H1 (cell line): ENCODE results near the gene C10orf95. TPM values are rescaled to one million over a fixed set of nuclear protein-coding genes. Genes with fewer than 3 reads are reported as not detected.

Experiments
- CTCF ChIA-PET: fragments of 300-600 bp; sonication (Branson Sonifier 250); formaldehyde crosslinking; loops from one replicate; lab custom pipeline; 2021; ENCODE audit not compliant: partially characterized antibody; lab: Charles Lee
- POLR2A ChIA-PET: fragments of 300-600 bp; sonication (Branson Sonifier 250); formaldehyde crosslinking; loops from one replicate; lab custom pipeline; 2021; ENCODE audit warnings: inconsistent platforms; ENCODE audit not compliant: partially characterized antibody; lab: Charles Lee
- DNase-seq, 2 experiments: peaks; one replicate each; pipeline versions ENCODE4 v3.0.0 to v3.0.0-alpha.2; 2010 to 2022; ENCODE audit warnings: low spot score in 2 of 2, low read depth in 1 of 2, mixed read lengths in 1 of 2
- FAIRE-seq: peaks from 2 replicates; lab custom pipeline; 2011; peaks lifted over from hg19 to GRCh38; lab: Jason Lieb, UNC
- H2AFZ ChIP-seq: 2 replicates; pipeline ENCODE4 v1.8.1; 2012; ENCODE audit warnings: low read length, inconsistent platforms
- H2AK5ac ChIP-seq: 2 replicates; pipeline ENCODE4 v1.6.1; 2013; ENCODE audit warnings: low read depth, low read length
- H2BK120ac ChIP-seq: replicated peaks from 2 replicates; pipeline ENCODE3; 2013; ENCODE audit warnings: low read depth, low read length, inconsistent platforms
- H2BK12ac ChIP-seq: 2 replicates; pipeline ENCODE4 v1.6.1; 2013; ENCODE audit warnings: low read depth, low read length
- H2BK15ac ChIP-seq: 2 replicates; pipeline ENCODE4 v1.6.1; 2013; ENCODE audit warnings: low read length
- H2BK20ac ChIP-seq: 2 replicates; pipeline ENCODE4 v1.6.1; 2013; ENCODE audit warnings: low read length
- H2BK5ac ChIP-seq: 2 replicates; pipeline ENCODE4 v1.6.1; 2013; ENCODE audit warnings: low read depth, low read length
- H3K14ac ChIP-seq: 2 replicates; pipeline ENCODE4 v1.6.1; 2013; ENCODE audit warnings: inconsistent platforms; ENCODE audit not compliant: insufficient read length
- H3K18ac ChIP-seq: 2 replicates; pipeline ENCODE4 v1.6.1; 2013; ENCODE audit warnings: low read length; ENCODE audit errors: extremely low read depth
- H3K23ac ChIP-seq: 2 replicates; pipeline ENCODE4 v1.6.1; 2013; ENCODE audit warnings: inconsistent platforms; ENCODE audit not compliant: insufficient read length
- H3K23me2 ChIP-seq: 2 replicates; pipeline ENCODE4 v1.6.1; 2013; ENCODE audit warnings: low read depth, low read length
- H3K27ac ChIP-seq: 2 replicates; pipeline ENCODE4 v1.6.1; 2011; ENCODE audit warnings: low read depth, low read length, inconsistent platforms
- H3K27me3 ChIP-seq, 4 experiments: replicated peaks in 1 of 4; 1 replicate in 1 of 4; 2 replicates in 3 of 4; pipeline versions ENCODE4 v1.6.1 to v1.8.1; 2011 to 2013; ENCODE audit warnings: low read length in 3 of 4, mild to moderate bottlenecking in 3 of 4, inconsistent platforms in 2 of 4, mixed read lengths in 2 of 4, moderate library complexity in 1 of 4; ENCODE audit not compliant: control insufficient read depth in 3 of 4, insufficient read depth in 3 of 4; ENCODE audit errors: extremely low read depth in 1 of 4
- H3K36me3 ChIP-seq, 4 experiments: 2 replicates each; pipeline versions ENCODE4 v1.6.1 to v1.8.1; 2011 to 2013; ENCODE audit warnings: mild to moderate bottlenecking in 4 of 4, low read length in 3 of 4, moderate library complexity in 2 of 4, control low read depth in 1 of 4, inconsistent platforms in 1 of 4; ENCODE audit not compliant: insufficient read depth in 4 of 4, control insufficient read depth in 2 of 4
- H3K4ac ChIP-seq: replicated peaks from 2 replicates; pipeline ENCODE3; 2013; ENCODE audit warnings: low read length, low read depth, mixed read lengths, inconsistent platforms; ENCODE audit not compliant: insufficient read length
- H3K4me1 ChIP-seq, 4 experiments: replicated peaks in 1 of 4; 1 replicate in 1 of 4; 2 replicates in 3 of 4; pipeline versions ENCODE4 v1.6.1 to v1.8.1; 2011 to 2013; ENCODE audit warnings: low read length in 3 of 4, inconsistent platforms in 2 of 4, mixed read lengths in 1 of 4; ENCODE audit not compliant: insufficient read depth in 4 of 4, control insufficient read depth in 3 of 4
- H3K4me2 ChIP-seq, 2 experiments: 2 replicates each; pipeline versions ENCODE4 v1.6.1 to v1.8.1; 2011 to 2013; ENCODE audit warnings: low read depth in 2 of 2, low read length in 2 of 2, control low read depth in 1 of 2, inconsistent platforms in 1 of 2, mild to moderate bottlenecking in 1 of 2; ENCODE audit not compliant: insufficient read depth in 1 of 2
- H3K4me3 ChIP-seq, 4 experiments: fragments of 200-600, 300-600 bp in 1 of 4; sonication (generic), shearing (Covaris generic), sonication (Bioruptor Twin) in 1 of 4; 2 replicates each; pipeline versions ENCODE4 v1.5.1 to v1.8.1; 2011 to 2016; ENCODE audit warnings: low read length in 4 of 4, low read depth in 3 of 4, control low read depth in 2 of 4, inconsistent platforms in 2 of 4, mild to moderate bottlenecking in 2 of 4, mixed read lengths in 1 of 4, moderate library complexity in 1 of 4; ENCODE audit not compliant: insufficient read depth in 2 of 4; ENCODE audit errors: extremely low read depth in 1 of 4
- H3K56ac ChIP-seq: replicated peaks from 2 replicates; pipeline ENCODE3; 2013; ENCODE audit warnings: low read depth, mild to moderate bottlenecking, mixed read lengths, low read length, inconsistent platforms; ENCODE audit not compliant: insufficient read length
- H3K79me1 ChIP-seq: 2 replicates; pipeline ENCODE4 v1.6.1; 2013; ENCODE audit warnings: low read depth, low read length, control low read depth
- H3K79me2 ChIP-seq, 2 experiments: 2 replicates each; pipeline versions ENCODE4 v1.6.1 to v1.8.1; 2012 to 2013; ENCODE audit warnings: low read length in 2 of 2, mild to moderate bottlenecking in 2 of 2, inconsistent platforms in 1 of 2; ENCODE audit not compliant: insufficient read depth in 2 of 2, control insufficient read depth in 1 of 2
- H3K9ac ChIP-seq, 4 experiments: replicated peaks in 1 of 4; 1 replicate in 1 of 4; 2 replicates in 3 of 4; pipeline versions ENCODE4 v1.6.1 to v1.8.1; 2011 to 2013; ENCODE audit warnings: low read depth in 3 of 4, low read length in 3 of 4, control low read depth in 2 of 4, mild to moderate bottlenecking in 2 of 4, moderate library complexity in 2 of 4, inconsistent platforms in 1 of 4; ENCODE audit errors: extremely low read depth in 1 of 4
- H3K9me3 ChIP-seq, 2 experiments: 2 replicates each; pipeline versions ENCODE4 v1.6.1 to v1.8.1; 2012 to 2013; ENCODE audit warnings: mild to moderate bottlenecking in 2 of 2, moderate library complexity in 2 of 2, control low read depth in 1 of 2, inconsistent platforms in 1 of 2, low read depth in 1 of 2, low read length in 1 of 2, mixed read lengths in 1 of 2; ENCODE audit not compliant: insufficient read depth in 2 of 2
- H4K20me1 ChIP-seq, 2 experiments: replicated peaks in 1 of 2; 2 replicates each; pipeline versions ENCODE3 to v1.8.1; 2011 to 2013; ENCODE audit warnings: inconsistent platforms in 2 of 2, low read length in 2 of 2, mild to moderate bottlenecking in 1 of 2; ENCODE audit not compliant: insufficient read depth in 2 of 2, control insufficient read depth in 1 of 2
- H4K5ac ChIP-seq: 2 replicates; pipeline ENCODE4 v1.6.1; 2013; ENCODE audit warnings: low read length, low read depth, mixed read lengths, inconsistent platforms; ENCODE audit not compliant: insufficient read length
- H4K8ac ChIP-seq: 2 replicates; pipeline ENCODE4 v1.8.0; 2013; ENCODE audit warnings: mild to moderate bottlenecking, moderate library complexity, low read length, inconsistent platforms; ENCODE audit not compliant: insufficient read depth; ENCODE audit errors: extremely low read depth
- H4K91ac ChIP-seq: replicated peaks from 2 replicates; pipeline ENCODE3; 2013; ENCODE audit warnings: low read length, mixed read lengths, inconsistent platforms; ENCODE audit not compliant: insufficient read length
- BACH1 ChIP-seq: IDR thresholded peaks from 2 replicates; pipeline ENCODE4 v1.6.1; 2012; ENCODE audit warnings: low read length, improper control_type of control experiment
- CHD1 ChIP-seq: IDR thresholded peaks from 2 replicates; pipeline ENCODE4 v1.6.1; 2012; ENCODE audit warnings: low read depth, low read length, improper control_type of control experiment
- CTCF ChIP-seq, 3 experiments: IDR thresholded peaks; 1 replicate in 2 of 3; 2 replicates in 1 of 3; pipeline versions ENCODE4 v1.5.1 to v1.6.1; 2011; ENCODE audit warnings: low read length in 3 of 3, mild to moderate bottlenecking in 3 of 3, inconsistent platforms in 2 of 3, low read depth in 1 of 3, moderate library complexity in 1 of 3; ENCODE audit not compliant: insufficient read depth in 1 of 3; ENCODE audit errors: control extremely low read depth in 1 of 3
- EGR1 ChIP-seq: IDR thresholded peaks from 2 replicates; pipeline ENCODE4 v1.6.1; 2011; ENCODE audit warnings: low read depth, low read length, borderline replicate concordance
- JUN ChIP-seq: IDR thresholded peaks from 2 replicates; pipeline ENCODE4 v1.6.1; 2011; ENCODE audit warnings: low read depth, mild to moderate bottlenecking, improper control_type of control experiment, low read length
- KDM1A ChIP-seq: fragments of 200-600, 300-600 bp; sonication (generic); IDR thresholded peaks from 2 replicates; pipeline ENCODE4 v1.7.1; 2016; ENCODE audit warnings: mild to moderate bottlenecking, low read length, borderline replicate concordance
- KDM4A ChIP-seq: IDR thresholded peaks from one replicate; pipeline ENCODE4 v1.7.1; 2012; ENCODE audit warnings: low read depth, mild to moderate bottlenecking, moderate library complexity, low read length, inconsistent platforms; ENCODE audit not compliant: severe bottlenecking
- MAFK ChIP-seq: IDR thresholded peaks from 2 replicates; pipeline ENCODE4 v1.6.1; 2012; ENCODE audit warnings: low read depth, mild to moderate bottlenecking, improper control_type of control experiment, low read length
- SUZ12 ChIP-seq: fragments of 200-600 bp; sonication (generic); IDR thresholded peaks from 2 replicates; pipeline ENCODE4 v1.6.1; 2012; ENCODE audit warnings: mild to moderate bottlenecking, inconsistent platforms, low read length, moderate library complexity, mixed read lengths
- TAF1 ChIP-seq: IDR thresholded peaks from 2 replicates; pipeline ENCODE4 v1.6.1; 2011; ENCODE audit warnings: mild to moderate bottlenecking, low read depth, low read length
- WGBS, 2 experiments: shearing (Covaris generic) in 1 of 2; methylation state at CpG; one replicate each; pipeline versions ENCODE4 v1.1.6 to v1.1.7; 2013 to 2015; ENCODE audit warnings: low lambda C conversion rate in 2 of 2, mixed read lengths in 2 of 2, inconsistent platforms in 1 of 2, low coverage in 1 of 2, missing lambda C conversion rate in 1 of 2; ENCODE audit not compliant: insufficient replicate concordance in 2 of 2, insufficient coverage in 1 of 2, insufficient read length in 1 of 2; ENCODE audit errors: extremely low coverage in 1 of 2, missing lambda C conversion rate in 1 of 2; 5-methylcytosine and 5-hydroxymethylcytosine counted together
- polyA plus RNA-seq, 7 experiments: library from polyadenylated mRNA; depleted of rRNA in 3 of 7; stranded (reverse) in 5 of 7; unstranded in 2 of 7; fragments of >200 nt in 5 of 7; fragments of 200-250 nt in 2 of 7; gene quantifications; 1 replicate in 5 of 7; 2 replicates in 1 of 7; 4 replicates in 1 of 7; pipeline versions ENCODE4 v1.2.1 to v1.2.3, GENCODE V29; 2011 to 2013; ENCODE audit warnings: missing spikeins in 2 of 7, mixed read lengths in 2 of 7
- total RNA-seq: library from RNA; stranded (reverse); fragmentation: NEBNext Ultra II Directional; extraction: Animal tissue kit (Norgen Biotek cat#: 25700); gene quantifications from 2 replicates; pipeline ENCODE4 v1.2.1, GENCODE V29; 2021
- TF ChIP-seq, protein P1 (sequence below): IDR thresholded peaks from 2 replicates; pipeline ENCODE4 v1.6.1; 2012; ENCODE audit warnings: inconsistent platforms

Gene C10orf95
- total and polyA plus RNA-seq, 2 of the 8 experiments (the other 6 are each of a cell fraction or from before 2014, with no cell fraction given), result 0.34 to 0.48 TPM

GRCh38 chr10:102491136-102491535 is 39.8 kb upstream of the C10orf95 start:
- H2AFZ ChIP-seq, result no peak overlapping the region
- CTCF ChIA-PET, result interaction anchor here (1.1 to 1.9 kb wide), 2 partner anchors 12 to 104 kb away, joined by 3 read pairs; no protein-coding TSS in a partner anchor
- TF ChIP-seq JUN (no peak), SUZ12 (no peak), CTCF (IDR thresholded peaks at IDR 0.05; ENCODE audit: control extremely low read depth in 1 of 3, insufficient read depth in 1 of 3, low read depth in 1 of 3, low read length in 3 of 3) (no peak), KDM4A (no peak), CHD1 (no peak), KDM1A (no peak), BACH1 (no peak), MAFK (no peak), TAF1 (no peak), EGR1 (no peak)
- TF ChIP-seq, protein P1, sequence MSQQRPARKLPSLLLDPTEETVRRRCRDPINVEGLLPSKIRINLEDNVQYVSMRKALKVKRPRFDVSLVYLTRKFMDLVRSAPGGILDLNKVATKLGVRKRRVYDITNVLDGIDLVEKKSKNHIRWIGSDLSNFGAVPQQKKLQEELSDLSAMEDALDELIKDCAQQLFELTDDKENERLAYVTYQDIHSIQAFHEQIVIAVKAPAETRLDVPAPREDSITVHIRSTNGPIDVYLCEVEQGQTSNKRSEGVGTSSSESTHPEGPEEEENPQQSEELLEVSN, result no peak
- H4K91ac ChIP-seq, result no peak overlapping the region
- H3K56ac ChIP-seq, result no peak overlapping the region
- no peaks in the 10 kb centered on the region for H3K9me3 ChIP-seq
- H2AK5ac ChIP-seq, result no peak overlapping the region
- H3K4me3 ChIP-seq, result no peak overlapping the region
- 83% methylated on average over 4 of the region's 4 CpGs; no CpG with 5 or more reads in 1 of the 2 experiments for WGBS, 2 experiments
- H3K27me3 ChIP-seq, result no peaks in the 10 kb centered on the region
- H3K18ac ChIP-seq, result no peak overlapping the region
- H3K9ac ChIP-seq, result no peak overlapping the region
- peaks cover 0 to 16% of the 10 kb centered on the region in 2 experiments; a peak in 2 of 4 replicates for H3K79me2 ChIP-seq
- H3K4ac ChIP-seq, result no peak overlapping the region
- no peak overlapping the region for H4K8ac ChIP-seq
- peaks cover 12% of the 10 kb centered on the region for H3K79me1 ChIP-seq
- no peak overlapping the region for H2BK120ac ChIP-seq
- no peak overlapping the region for H4K5ac ChIP-seq
- H4K20me1 ChIP-seq, result peaks cover 0 to 10% of the 10 kb centered on the region in 2 experiments
- no peak overlapping the region for H3K23ac ChIP-seq
- no peak overlapping the region for H2BK20ac ChIP-seq
- H2BK15ac ChIP-seq, result no peak overlapping the region
- no peak for DNase-seq
- POLR2A ChIA-PET, result no interaction called here
- no peaks in the 10 kb centered on the region for H3K23me2 ChIP-seq
- H2BK5ac ChIP-seq, result no peak overlapping the region
- H3K27ac ChIP-seq, result no peak overlapping the region
- no peak overlapping the region for H3K4me2 ChIP-seq
- H3K4me1 ChIP-seq, result no peaks in the 10 kb centered on the region
- FAIRE-seq, result no peak
- H3K14ac ChIP-seq, result no peak overlapping the region
- H3K36me3 ChIP-seq, result peaks cover 9 to 19% (median 15%) of the 10 kb centered on the region in 4 experiments; a peak in 7 of 8 replicates
- no peak overlapping the region for H2BK12ac ChIP-seq
